GM21390 (cell line): Measurements from ENCODE around the gene FOXO3.

Source experiments
- ATAC-seq: cut with Tn5 transposase; IDR thresholded peaks from one replicate; pipeline ENCODE4 v1.9.1; 2021; ENCODE audit not compliant: unreplicated experiment

The FOXO3 gene

DNA sequence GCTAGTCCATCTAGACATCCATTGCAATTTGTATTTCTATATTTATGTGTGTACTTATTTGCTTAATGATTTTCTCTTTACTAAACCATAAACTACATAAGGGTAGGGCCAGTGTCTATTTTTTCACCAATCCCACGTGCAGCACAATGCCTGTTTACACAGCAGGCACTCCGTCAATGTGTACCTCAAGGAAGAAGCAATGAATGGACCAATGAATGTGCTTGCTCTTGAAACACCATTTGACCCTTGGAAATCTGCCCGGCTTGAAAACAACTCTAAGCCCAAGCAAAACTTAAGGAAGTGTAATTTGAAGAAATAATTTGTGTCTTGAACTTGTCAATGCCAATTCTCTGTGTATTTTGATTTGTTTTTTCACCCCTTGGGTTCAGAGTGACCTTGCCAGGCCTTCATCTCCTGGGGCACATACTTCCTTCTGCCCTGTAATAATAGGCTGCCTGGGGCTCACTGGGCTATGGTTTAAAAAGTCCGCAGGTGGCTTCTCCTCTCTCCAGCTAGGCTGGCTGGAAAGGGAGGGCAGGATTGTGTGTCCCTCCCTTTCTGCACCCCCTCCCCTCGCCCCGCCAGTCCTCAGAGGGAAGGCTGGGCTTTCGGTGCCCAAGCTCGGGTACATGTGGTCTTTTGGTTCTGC is 146.7 kb downstream of the FOXO3 start:
- ATAC-seq, result no peak

DNA sequence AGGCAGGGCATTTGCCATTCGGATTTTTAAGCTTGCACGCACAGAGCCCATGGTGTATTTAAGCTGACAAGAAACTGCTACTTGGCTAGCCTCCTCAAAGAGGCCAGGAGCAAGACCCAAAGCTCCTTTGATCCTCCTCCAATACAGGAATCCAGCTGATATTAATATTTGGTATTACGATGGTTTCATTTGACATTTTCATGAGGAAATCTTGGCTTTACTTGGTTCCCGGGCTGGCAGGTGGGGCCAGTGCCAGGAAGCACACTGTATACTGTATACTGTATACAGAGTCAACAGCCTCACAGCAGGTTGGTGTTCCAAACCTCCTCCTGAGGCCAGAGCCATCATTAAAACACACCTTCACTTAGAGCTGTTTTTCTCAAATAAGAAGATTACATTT is 149.3 kb downstream of the FOXO3 start:
- ATAC-seq, result no peak

DNA sequence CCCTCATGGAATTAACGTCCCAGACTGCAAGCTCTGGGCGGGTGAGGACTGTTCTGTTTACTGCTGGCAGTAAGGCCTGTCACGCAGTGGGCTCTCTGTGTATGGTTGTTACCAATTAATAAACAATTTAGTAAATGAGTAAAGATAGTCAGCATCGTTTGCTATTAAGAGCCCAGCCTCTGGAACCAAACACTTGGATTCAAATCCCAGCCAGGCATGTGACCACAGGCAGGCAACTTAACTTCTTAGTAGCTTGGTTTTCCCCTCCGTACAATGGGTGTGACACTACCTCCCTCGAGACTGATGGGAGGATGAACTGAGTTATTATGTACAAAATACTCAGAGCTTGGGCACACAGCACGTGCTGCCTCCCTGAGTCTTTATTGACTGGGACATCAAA is 149.8 kb downstream of the FOXO3 start:
- ATAC-seq, result no peak

DNA sequence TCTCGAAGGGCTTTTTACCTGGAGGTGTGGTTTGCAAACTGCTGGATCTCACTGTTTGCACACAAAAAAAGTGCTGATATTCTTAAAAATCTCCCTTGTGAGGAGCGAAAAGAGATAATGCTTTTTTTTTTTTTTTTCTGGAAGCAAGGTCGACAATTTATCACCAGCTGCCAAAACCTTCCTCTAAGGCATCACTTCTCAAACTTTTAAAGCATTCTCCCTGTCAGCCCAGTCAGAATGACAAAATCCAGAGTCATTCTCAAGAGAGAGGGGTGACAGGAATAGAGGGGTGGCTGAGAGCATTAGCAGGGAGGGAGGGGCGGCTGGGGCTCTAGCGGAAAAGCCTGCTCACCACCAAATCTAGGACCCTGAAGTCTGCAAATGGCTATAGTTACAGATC is 150.4 kb downstream of the FOXO3 start:
- ATAC-seq, result no peak

DNA sequence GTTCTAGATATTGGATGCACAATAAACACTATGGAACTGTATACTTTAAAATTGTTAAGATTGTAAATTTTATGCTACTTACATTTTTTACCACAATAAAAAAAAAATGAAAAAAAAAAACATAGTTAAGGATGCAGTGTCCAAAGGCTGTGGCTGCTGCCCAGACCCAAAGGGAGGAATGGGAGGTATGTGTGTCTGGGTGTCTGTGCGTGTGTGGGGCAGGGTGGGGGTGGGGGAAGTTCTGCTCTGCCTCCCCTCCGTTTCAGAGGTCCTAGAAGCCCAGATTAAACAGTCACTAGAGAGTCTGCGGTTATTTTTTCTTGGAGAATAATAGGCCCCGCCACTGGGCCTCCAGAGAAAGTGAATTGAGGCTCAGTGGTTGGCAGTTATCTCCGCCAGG is 151.1 kb downstream of the FOXO3 start:
- no peak for ATAC-seq

DNA sequence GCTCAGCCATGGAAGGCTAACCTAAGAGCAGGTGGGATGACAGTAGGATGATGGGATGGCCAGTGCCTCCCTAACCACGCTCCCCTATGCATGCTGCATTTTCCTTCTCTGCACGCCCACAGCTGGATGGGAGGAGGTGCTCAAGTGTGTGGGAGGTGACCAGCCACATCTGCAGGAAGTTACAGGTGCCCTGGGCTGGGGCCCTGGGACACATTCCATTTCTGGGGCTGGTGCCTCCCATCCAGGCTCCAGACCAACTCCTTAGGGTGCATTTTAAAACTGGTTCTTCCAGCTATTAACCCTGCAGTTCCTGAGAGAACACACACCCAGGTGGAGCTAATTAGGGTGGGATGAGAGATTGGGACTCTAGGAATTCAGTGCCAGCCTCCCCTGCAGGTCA is 152.2 kb downstream of the FOXO3 start:
- ATAC-seq, result no peak

DNA sequence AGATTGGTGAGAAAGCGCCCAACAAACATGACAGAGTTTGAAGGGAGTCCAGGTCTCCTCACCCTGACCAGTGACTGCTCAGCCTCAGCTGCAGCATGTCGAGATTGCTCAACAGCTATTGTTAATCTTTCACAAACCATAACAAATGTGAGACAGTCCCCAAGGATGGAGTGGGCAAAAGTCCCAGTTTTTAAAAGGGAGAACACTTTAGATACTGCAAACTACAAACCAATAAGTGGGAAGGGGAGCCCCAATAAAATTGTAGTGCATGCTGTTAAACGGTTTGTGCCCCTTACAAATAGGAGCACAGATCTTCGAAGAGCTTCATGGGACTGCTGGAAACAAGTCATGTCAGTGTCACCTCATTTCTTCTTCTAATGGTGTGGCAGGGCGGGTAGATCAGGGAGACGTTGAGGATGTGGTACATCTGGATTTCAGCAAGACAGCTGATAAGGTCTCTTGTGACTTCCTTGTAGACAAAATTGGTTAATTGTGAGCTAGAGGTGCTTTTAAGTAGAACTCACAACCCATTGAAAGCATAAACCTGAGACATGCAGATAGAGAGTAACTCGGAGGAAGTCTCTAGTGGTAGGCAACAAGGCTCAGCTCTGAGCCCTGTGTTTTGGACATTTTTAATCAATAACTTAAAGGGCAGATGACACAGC is 153.5 kb downstream of the FOXO3 start:
- no peak for ATAC-seq

DNA sequence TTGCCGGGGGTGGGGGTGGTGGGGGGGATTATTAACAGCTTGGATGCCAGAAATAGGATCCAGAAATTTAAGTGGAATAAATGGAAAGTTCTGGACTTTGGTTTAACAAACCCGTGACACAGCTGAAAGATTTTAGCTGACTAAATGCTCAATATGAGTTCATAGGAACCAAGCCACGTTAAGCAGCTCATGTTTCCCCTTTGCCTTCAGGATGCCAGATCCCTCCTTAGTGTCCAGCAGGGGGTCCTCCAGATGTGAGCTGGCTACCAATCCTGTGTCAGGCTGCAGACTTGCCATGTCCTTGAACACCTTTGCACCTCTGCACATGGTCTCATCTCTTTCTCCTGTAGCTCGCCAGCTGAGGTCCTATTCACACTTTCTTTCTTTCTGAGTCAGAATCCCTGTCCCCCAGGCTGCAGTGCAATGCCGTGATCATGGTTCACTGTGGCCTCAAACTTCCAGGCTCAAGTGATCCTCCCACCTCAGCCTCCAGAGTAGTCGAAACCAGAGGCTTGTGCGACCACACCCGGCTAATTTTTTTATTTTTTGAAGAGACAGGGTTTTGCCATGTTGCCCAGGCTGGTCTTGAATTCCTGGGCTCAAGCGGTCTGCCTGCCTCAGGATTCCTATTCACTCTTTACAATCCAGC is 154.2 kb downstream of the FOXO3 start:
- no peak for ATAC-seq

DNA sequence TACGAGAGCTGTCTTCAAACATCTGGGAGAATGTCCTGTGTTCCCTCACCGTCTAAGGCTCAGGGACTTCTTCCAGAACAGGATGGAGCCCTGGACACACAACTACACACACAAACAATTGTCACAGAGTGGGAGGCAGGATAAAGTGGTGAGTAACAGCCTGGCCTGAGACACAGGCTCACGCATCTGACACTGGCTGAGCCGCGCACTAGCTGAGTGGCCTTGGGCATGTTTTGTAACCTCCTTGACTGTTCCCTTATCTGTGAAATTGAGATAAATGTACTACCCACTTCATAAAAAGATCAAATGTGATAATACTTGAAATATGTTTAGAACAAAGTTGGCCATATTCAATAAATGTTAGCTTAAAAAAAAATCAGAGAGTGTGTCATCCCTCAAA is 155.1 kb downstream of the FOXO3 start:
- ATAC-seq, result no peak

DNA sequence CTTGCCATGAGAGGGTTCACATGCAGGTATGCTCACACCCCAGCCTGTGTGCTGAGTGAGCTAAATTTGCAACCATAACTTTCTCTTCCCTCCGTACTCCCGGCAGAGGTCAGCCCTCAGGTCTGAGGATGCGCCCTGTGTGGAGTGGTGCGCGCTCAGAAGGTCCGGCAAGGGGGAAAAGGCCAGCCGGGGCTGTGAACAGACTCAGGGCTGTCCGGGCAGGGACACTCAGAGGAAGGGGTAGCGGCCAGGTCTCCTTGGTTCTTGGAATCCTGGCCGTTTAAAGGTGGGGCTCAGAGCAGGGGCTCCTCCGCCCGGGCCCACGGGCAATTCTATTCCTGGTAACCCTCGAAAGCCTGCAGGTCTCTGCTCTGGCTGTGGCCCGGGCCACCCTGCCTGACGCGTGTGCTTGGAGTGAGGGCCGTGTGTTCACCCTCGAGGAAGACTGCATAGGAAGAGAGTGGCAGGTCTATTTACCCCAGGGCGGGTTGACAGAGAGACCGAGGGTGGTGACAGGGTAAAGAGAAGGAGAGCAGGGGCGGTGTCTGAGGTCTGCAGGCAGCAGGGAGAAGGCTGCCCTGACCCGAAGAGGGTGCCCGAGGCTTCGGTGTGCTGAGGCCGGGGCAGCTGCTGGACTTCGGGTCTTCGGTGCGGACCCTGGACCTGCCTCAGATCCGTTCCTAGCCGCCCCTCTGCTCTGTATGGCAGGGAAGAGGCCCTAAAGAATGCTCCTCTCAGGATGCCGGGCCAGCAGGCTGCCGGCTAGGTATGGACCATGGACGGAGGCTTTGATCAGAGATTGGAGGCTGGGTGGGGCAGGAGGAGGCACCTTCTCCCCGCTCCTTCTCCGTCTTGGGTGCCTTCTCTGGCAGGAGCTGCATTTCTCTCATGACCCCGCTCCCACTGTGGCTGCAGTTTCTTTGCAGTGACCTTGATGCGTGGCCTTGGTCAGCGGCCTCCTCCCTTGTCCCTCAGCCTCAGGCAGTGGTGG is 156.4 kb downstream of the FOXO3 start:
- no peak for ATAC-seq

DNA sequence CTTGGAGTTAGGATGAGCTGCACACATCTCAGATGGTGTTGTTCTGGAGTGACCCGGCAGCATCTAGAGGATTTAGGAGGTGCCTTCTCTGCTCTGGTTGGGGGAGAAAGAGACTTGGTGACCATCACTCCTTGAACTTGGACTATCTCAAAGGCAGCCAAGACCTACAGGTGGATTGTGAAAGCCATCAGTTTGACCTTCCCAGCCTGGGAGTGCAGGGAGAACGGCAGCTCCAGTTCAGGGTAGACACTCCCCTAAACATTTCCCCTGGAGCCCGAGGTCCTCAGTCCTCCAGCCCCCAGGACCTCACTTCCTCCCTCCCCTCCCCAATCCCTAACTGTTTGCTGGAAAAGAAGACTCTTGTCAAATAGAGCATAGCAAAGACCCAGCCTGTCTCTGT is 158.8 kb downstream of the FOXO3 start:
- no peak for ATAC-seq

DNA sequence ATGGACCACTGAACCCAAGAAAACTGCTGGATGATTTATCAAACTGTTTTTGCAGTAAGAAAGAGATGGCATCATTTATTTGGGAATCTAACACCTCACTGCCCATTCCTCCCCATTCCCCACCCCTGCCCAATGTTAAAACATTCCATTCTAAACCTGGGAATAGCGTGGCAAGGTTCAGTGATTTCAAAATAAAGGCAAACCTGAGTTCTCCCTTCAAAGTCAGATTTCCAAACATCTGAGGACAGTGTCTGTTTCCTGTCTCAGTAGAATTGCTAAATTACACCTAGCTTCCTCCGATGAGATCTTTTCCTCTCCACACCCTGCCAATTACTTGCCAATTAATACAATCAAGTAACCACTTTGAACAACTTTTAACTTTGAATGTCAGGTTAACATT is 160.1 kb downstream of the FOXO3 start:
- ATAC-seq, result no peak

DNA sequence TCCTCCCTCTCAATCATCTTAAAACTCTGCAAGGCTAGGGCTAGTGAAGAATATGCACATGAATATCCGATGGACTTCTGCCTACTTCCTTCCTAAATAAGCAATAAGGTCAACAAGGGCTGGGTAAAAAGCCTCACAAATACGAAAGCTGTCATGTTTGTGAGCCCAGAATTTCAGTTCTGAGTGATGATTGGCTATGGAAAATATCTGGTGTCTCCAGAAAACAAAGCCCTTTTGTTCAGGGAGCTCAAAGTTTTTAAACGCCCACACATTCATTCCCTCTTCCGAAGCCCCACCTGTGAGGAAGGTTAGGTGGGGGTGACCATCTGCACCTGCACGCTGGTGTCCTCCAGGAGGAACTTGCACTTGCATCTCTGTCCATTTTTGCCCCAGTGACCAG is 160.6 kb downstream of the FOXO3 start:
- no peak for ATAC-seq

DNA sequence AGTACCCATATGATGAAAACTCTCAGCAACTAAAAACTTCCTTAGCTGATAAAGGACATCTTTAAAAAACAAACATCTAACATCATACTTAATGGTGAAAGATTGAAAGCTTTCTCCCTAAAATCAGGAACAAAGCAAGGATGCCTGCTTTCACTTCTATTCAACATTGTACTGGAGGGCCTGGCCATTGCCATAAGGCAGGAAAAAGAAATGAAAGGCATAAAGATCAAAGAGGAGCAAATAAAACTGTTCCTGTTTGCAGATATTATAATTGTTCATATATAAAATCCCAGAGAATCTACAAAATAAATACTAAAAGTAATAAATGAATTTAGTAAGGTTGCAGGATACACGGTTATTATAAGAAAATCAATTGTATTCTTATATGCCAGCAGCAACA is 162.9 kb downstream of the FOXO3 start:
- ATAC-seq, result no peak

DNA sequence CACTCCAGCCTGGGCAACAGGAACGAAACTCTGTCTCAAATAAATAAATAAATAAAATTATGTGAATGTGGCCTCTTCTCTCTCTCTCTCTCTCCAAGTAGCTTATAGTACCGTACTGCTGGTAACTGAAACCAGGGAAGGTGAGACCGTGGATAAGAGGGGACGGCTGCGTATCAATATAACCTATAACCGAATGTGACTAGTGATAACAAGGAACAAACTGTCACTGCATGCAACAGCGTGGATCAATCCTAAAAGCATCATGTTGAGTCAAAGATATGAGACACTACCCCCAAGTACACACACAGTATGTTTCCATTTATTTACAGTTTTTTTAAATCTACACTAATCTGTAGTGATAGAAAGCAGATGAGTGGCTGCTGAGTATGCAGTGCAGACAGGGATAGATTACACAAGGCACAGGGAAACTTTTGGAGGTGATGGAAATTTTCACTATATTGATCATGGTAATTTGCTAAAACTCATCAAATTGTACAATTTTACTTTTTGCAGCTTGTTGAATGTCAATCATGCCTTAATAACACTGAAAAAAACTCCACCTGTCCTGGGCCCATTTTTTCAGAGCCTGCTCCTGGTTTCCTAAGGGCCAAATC is 166.1 kb downstream of the FOXO3 start:
- no peak for ATAC-seq

DNA sequence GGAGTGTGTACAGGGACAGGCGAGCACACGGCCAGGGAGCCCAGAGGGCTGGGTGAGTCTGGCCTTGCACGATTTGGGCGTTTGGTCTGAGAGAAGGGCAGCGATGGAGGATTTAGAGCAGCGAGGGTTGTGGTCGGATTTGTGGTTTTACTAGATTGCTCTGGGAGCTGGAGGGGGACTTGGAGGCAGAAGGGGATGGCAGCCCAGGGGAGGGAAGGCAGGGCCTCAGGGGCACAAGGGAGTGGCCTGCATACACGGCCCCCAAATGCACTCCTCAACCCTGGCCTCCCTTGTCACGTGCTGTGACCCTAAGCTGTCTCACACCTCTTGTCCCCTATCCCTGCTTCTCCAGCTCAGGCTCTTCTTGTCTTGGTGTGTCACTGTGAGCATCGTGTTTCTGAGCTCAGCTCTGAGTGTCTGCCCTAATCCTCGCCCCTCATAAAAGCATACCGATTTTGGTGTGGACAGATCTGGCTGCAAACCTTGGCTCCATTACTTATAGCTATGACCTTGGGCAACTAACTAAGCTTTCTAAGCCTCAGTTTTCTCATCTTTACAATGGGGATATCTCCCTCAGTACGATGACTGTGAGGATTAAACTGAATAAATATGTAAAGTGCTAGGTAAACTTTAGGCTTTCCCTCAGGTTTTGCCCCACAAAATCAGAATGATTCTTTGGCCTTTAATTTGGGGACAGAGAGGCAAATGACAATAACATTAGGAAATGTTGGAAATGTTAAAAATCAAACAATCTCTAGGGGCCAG is 167.4 kb downstream of the FOXO3 start:
- no peak for ATAC-seq

DNA sequence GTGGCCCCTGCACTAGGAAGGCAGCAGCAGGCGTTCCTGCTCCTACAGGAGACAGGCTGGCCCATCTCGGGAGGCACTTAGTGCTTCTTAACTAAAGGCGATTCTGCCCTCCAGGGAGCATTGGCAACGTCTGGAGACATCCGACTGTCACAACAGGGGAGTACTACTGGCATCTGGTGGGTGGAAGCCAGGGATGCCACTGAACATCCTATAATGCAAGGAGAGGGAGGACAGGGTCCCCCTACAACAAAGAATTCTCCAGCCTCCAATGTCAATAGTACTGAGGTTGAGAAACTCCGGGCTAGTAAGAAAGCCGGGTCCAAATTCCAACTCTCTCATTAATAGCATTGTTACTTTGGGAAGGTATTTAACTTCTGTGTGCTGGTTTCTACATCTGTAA is 168.1 kb downstream of the FOXO3 start:
- no peak for ATAC-seq

DNA sequence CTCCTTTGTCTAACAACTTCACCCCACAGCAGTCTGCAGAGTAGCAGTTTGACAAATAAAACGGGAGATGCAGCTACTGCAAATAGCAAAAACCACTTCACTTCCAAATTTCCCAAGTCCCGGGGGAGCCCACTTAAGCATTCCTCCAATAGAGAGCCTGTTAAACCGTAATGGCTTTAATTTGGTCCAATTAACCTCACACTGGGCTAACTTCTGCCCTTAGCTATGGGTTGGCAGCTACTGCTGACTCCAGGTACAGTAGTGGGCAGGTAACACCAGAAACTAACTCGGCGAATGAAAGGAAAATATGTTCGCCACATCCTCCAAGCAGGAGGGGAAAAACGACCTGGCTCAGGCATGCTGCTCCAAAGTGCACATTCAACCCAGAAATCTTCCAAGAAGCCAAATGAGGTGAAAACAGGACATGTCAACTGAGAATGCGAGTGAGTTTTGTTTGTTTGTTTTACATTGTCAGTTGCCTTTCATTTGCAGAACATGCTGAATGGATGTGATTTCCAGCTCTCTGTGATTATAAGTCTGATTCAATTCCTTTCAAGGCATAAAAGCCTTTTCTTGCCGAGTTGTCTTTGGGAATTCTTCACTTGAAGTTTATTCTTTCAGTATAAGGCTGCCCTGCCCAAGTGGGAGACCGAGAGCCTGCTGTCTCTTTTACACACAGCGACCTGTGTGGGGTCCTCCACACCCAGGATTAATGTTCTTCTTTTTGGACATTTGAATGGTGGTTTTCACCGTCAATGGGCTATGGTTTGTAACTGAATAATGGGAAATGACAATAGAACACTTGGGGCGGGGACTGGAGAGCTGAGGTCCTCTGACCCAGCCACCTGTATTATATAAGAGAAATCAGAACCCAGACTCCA is 170.2 kb downstream of the FOXO3 start:
- ATAC-seq, result no peak
